Sigmoid colon (tissue), 7 donors: Measurements from ENCODE around the gene RASAL2. TPM values are rescaled to one million over a fixed set of nuclear protein-coding genes. Genes with fewer than 3 reads are reported as not detected.

Experiments
- DNase-seq: peaks from one replicate; pipeline ENCODE4 v3.0.0-alpha.2; 2019
- H3K27ac ChIP-seq, 4 donors: fragments of 200-600 bp; sonication (generic); one replicate each; pipeline ENCODE4 v1.5.1; 2016 to 2019; ENCODE audit warnings: mild to moderate bottlenecking in 1 of 4
- H3K27me3 ChIP-seq, 3 donors: fragments of 200-600 bp; sonication (generic); one replicate each; pipeline ENCODE4 v1.5.1; 2019; ENCODE audit warnings: mild to moderate bottlenecking in 1 of 3
- H3K36me3 ChIP-seq, 4 donors: fragments of 200-600 bp; sonication (generic); one replicate each; pipeline ENCODE4 v1.5.1; 2016 to 2019
- H3K4me1 ChIP-seq, 4 donors: fragments of 200-600 bp; sonication (generic); one replicate each; pipeline ENCODE4 v1.5.1; 2017 to 2019
- H3K4me3 ChIP-seq, 4 donors: fragments of 200-600 bp; sonication (generic); one replicate each; pipeline ENCODE4 v1.5.1; 2017 to 2019; ENCODE audit warnings: mild to moderate bottlenecking in 2 of 4, moderate library complexity in 1 of 4
- H3K9me3 ChIP-seq, 4 donors: fragments of 200-600 bp in 3 of 4; sonication (generic) in 3 of 4; one replicate each; pipeline versions ENCODE4 v1.5.1 to v1.6.1; 2013 to 2019
- EP300 ChIP-seq, 4 donors: sonication (generic); formaldehyde crosslinking; IDR thresholded peaks; one replicate each; pipeline ENCODE4 v1.6.1; 2017; ENCODE audit warnings: antibody characterized with exemption in 4 of 4
- POLR2A ChIP-seq, 2 donors: fragments of 450-650 bp; IDR thresholded peaks; one replicate each; pipeline ENCODE4 v1.6.1; 2016; ENCODE audit warnings: antibody characterized with exemption in 2 of 2, mild to moderate bottlenecking in 2 of 2, moderate library complexity in 2 of 2
- POLR2AphosphoS5 ChIP-seq, 4 donors: sonication (generic); formaldehyde crosslinking; IDR thresholded peaks; one replicate each; pipeline ENCODE4 v1.6.1; 2017; ENCODE audit warnings: antibody characterized with exemption in 4 of 4
- WGBS, 2 donors: extraction: QIAGEN DNeasy Blood & Tissue Kit; methylation state at CpG; one replicate each; pipeline ENCODE4 v1.1.7; 2013; 5-methylcytosine and 5-hydroxymethylcytosine counted together
- intact Hi-C: fragments of 100-400 bp; cut with DNase I; formaldehyde crosslinking; loops from one replicate; pipeline ENCODE4 v1.15.1; 2023
- polyA plus RNA-seq, 3 donors: library from polyadenylated mRNA; stranded (reverse); fragments of 200-250 nt; gene quantifications; one replicate each; pipeline ENCODE4 v1.2.3, GENCODE V29; 2013
- total RNA-seq, 4 donors: library from RNA; depleted of rRNA; stranded (reverse); fragments of >200 nt; gene quantifications; one replicate each; pipeline ENCODE4 v1.1.0, GENCODE V29; 2016
- TF ChIP-seq, protein P1 (sequence below), 4 experiments: fragments of 450-650 bp in 3 of 4; fragments of 200-600 bp in 1 of 4; IDR thresholded peaks; one replicate each; pipeline ENCODE4 v1.5.1; 2016 to 2019; ENCODE audit warnings: antibody characterized with exemption in 4 of 4, mild to moderate bottlenecking in 3 of 4, moderate library complexity in 2 of 4
- donor health status: healthy with polysubstance abuse.
- donor health status: Bipolar disorder and iron deficiency.
- donor health status: healthy.

Gene RASAL2
- total and polyA plus RNA-seq, 7 donors, result 0.92 to 25.5 (median 11.1) TPM

DNA sequence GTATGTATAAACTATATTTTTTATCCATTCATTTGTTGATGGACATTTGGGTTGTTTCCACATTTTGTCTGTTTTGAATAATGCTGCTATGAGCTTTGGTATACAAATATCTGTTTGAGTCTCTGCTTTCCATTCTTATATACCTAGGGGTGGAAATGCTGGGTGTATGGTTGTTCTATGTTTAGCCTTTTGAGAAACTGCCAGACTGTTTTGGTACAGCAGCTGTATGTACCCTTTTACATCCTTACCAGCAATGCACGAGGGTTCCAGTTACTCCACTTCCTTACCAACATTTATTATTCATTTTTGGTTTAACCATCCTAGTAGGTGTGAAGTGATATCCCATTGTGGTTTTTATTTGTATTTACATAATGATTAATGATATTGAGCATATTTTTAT, 13.9 kb downstream of the RASAL2 start:
- H3K9me3 ChIP-seq, result no peaks in the 10 kb centered on the region
- intact Hi-C loops, result no loop called here
- no peak for DNase-seq
- 78 to 81% methylated on average over 1 of the region's 1 CpG for WGBS, 2 donors
- TF ChIP-seq EP300 (IDR thresholded peaks at IDR 0.05), result no peak
- TF ChIP-seq, protein P1, sequence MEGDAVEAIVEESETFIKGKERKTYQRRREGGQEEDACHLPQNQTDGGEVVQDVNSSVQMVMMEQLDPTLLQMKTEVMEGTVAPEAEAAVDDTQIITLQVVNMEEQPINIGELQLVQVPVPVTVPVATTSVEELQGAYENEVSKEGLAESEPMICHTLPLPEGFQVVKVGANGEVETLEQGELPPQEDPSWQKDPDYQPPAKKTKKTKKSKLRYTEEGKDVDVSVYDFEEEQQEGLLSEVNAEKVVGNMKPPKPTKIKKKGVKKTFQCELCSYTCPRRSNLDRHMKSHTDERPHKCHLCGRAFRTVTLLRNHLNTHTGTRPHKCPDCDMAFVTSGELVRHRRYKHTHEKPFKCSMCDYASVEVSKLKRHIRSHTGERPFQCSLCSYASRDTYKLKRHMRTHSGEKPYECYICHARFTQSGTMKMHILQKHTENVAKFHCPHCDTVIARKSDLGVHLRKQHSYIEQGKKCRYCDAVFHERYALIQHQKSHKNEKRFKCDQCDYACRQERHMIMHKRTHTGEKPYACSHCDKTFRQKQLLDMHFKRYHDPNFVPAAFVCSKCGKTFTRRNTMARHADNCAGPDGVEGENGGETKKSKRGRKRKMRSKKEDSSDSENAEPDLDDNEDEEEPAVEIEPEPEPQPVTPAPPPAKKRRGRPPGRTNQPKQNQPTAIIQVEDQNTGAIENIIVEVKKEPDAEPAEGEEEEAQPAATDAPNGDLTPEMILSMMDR (IDR thresholded peaks at IDR 0.05), result no peak
- no peak for TF ChIP-seq POLR2AphosphoS5 (IDR thresholded peaks at IDR 0.05)
- TF ChIP-seq POLR2A (IDR thresholded peaks at IDR 0.05), result no peak
- H3K27ac ChIP-seq, result no peak overlapping the region
- H3K4me3 ChIP-seq, result no peak overlapping the region
- no peaks in the 10 kb centered on the region for H3K36me3 ChIP-seq
- no peaks in the 10 kb centered on the region for H3K27me3 ChIP-seq
- H3K4me1 ChIP-seq, result no peaks in the 10 kb centered on the region

DNA sequence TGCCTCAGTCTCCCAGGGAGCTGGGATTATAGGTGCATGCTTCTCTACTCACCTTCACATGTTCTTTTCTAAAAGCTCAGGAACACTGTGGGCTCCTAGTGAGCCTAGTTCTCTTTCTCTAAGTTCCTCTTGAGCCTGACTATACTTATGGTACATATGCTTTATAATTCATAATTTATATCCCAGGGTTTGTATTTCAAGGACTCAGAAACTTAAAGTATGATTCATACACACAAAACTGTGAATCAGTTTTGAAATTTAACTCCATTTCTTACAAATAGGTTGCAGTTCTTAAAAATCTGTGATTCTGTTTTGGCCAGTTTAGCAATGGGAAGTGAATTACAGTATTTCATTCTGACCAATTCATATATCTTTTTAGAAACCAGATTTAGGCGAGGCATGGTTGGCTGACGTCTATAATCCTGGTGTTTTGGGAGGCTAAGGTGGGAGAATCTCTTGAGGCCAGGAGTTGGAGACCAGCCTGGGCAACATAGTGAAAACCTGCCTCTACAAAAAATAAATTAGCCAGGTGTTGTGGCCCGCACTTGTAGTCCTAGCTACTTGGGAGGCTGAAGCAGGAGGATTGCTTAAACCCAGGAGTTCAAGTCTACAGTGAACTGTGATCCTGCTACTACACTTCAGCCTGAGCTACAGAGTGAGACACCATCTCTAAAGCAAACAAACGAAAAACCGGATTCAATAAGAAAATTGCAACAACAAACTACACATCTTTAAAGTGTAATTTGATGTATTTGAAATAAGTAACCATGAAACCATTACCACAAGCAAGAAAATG, 15.6 kb downstream of the RASAL2 start:
- TF ChIP-seq, protein P1 (IDR thresholded peaks at IDR 0.05), result no peak
- TF ChIP-seq EP300 (IDR thresholded peaks at IDR 0.05), result no peak
- TF ChIP-seq POLR2AphosphoS5 (IDR thresholded peaks at IDR 0.05), result no peak
- TF ChIP-seq POLR2A (IDR thresholded peaks at IDR 0.05), result no peak
- no peak for DNase-seq
- no peaks in the 10 kb centered on the region for H3K36me3 ChIP-seq
- 86 to 92% methylated on average over 5 of the region's 5 CpGs for WGBS, 2 donors
- intact Hi-C loops, result no loop called here
- H3K27ac ChIP-seq, result no peak overlapping the region
- H3K4me1 ChIP-seq, result no peaks in the 10 kb centered on the region
- no peak overlapping the region for H3K4me3 ChIP-seq
- no peaks in the 10 kb centered on the region for H3K27me3 ChIP-seq
- H3K9me3 ChIP-seq, result no peaks in the 10 kb centered on the region

DNA sequence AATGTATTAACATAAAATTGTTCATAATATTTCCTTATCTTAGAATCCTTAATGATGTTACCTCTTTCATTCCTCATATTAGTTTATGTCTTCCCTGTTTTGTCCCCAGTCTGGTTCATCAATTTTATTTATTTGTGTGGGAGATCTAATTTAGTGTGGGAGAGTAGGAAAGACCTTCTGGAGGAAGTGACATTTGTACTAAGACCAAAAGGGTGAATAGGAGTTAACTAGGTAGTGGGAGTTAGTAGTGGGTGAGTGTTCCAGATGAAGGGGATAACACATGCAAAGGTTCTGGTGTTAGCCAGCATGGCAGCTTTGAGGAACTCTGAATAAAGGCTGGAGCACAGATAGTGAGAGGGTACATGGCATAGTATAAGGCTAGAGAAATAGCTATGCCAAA, 21.4 kb downstream of the RASAL2 start:
- Histone ChIP-seq H3K9me3 (no peaks in the 10 kb centered on the region), H3K27ac (no peak overlapping the region), H3K4me3 (no peak overlapping the region), H3K27me3 (no peaks in the 10 kb centered on the region), H3K4me1 (peaks cover 0 to 5% (median 2%) of the 10 kb centered on the region in 4 donors), H3K36me3 (no peaks in the 10 kb centered on the region)
- TF ChIP-seq, protein P1 (IDR thresholded peaks at IDR 0.05), result no peak
- TF ChIP-seq POLR2AphosphoS5 (IDR thresholded peaks at IDR 0.05) (no peak), POLR2A (IDR thresholded peaks at IDR 0.05) (no peak), EP300 (IDR thresholded peaks at IDR 0.05) (no peak)
- DNase-seq, result no peak
- intact Hi-C loops, result no loop called here

DNA sequence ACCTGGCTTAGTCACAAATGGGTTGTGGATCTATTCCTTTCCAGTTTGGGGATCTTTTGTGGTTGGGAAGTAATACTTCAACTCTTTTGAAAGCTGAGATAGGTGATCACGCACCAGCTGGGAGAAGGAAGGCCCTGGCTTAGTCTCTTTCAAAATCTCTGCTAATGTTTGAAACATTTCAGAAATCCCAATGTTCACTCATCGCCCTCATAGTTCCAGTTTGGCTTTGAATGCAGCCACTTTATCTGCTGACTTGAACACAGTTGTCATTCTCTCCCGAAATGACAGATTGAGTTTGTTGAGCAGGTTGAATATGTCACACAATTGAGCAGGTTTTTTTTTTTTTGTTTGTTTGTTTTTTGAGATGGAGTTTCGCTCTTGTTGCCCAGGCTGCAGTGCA, 24.6 kb downstream of the RASAL2 start:
- H3K9me3 ChIP-seq, result no peaks in the 10 kb centered on the region
- H3K27ac ChIP-seq, result no peak overlapping the region
- DNase-seq, result no peak
- no peaks in the 10 kb centered on the region for H3K27me3 ChIP-seq
- TF ChIP-seq, protein P1 (IDR thresholded peaks at IDR 0.05), result no peak
- TF ChIP-seq POLR2AphosphoS5 (IDR thresholded peaks at IDR 0.05) (no peak), EP300 (IDR thresholded peaks at IDR 0.05) (no peak), POLR2A (IDR thresholded peaks at IDR 0.05) (no peak)
- peaks cover 0 to 16% (median 6%) of the 10 kb centered on the region in 4 donors for H3K4me1 ChIP-seq
- no peak overlapping the region for H3K4me3 ChIP-seq
- intact Hi-C loops, result no loop called here
- WGBS, 2 donors, result 95 to 98% methylated on average over 4 of the region's 4 CpGs
- H3K36me3 ChIP-seq, result no peaks in the 10 kb centered on the region
